Transverse colon (tissue), 3 donors: ENCODE data around the gene RAX.

Source experiments
- CTCF ChIP-seq, 5 experiments: fragments of 200-600 bp in 3 of 5; fragments of 450-650 bp in 2 of 5; sonication (generic) in 3 of 5; IDR thresholded peaks; 1 replicate in 2 of 5; 2 replicates in 3 of 5; pipeline ENCODE4 v1.5.1; 2016 to 2017; ENCODE audit warnings: antibody characterized with exemption in 5 of 5, inconsistent platforms in 3 of 5, mild to moderate bottlenecking in 2 of 5, moderate library complexity in 1 of 5
- EP300 ChIP-seq: sonication (generic); formaldehyde crosslinking; IDR thresholded peaks from one replicate; pipeline ENCODE4 v1.6.1; 2017; ENCODE audit warnings: antibody characterized with exemption, low read depth

GRCh38 chr18:59279193-59279592 is 5.9 kb upstream of the RAX start:
- TF ChIP-seq CTCF (IDR thresholded peaks at IDR 0.05), result no peak
- no peak for TF ChIP-seq EP300
